K562 (cell line): ENCODE results near the gene TRERF1. TPM values are rescaled to one million over a fixed set of nuclear protein-coding genes. Genes with fewer than 3 reads are reported as not detected.

Experiments used
- EGR1 ChIP-seq: fragments of 450-650 bp; conservative IDR thresholded peaks from 2 replicates; pipeline ENCODE4 v1.6.1; 2017; ENCODE audit warnings: mild to moderate bottlenecking
- GABPB1 ChIP-seq: sonication (generic); formaldehyde crosslinking; IDR thresholded peaks from 2 replicates; pipeline ENCODE4 v1.8.0; 2022; ENCODE audit warnings: mild to moderate bottlenecking, missing genetic modification reagents
- HNRNPK ChIP-seq: fragments of 200-400 bp; formaldehyde crosslinking; IDR thresholded peaks from one replicate; pipeline ENCODE4 v1.6.1; 2018; ENCODE audit warnings: mild to moderate bottlenecking, low read depth, low read length; ENCODE audit not compliant: poor library complexity, severe bottlenecking
- MAZ ChIP-seq, 2 experiments: fragments of 450-650 bp in 1 of 2; sonication (generic) in 1 of 2; formaldehyde crosslinking; IDR thresholded peaks in 1 of 2; conservative IDR thresholded peaks in 1 of 2; 2 replicates each; pipeline versions ENCODE4 v1.4.0 to v1.5.0; 2020; ENCODE audit warnings: mild to moderate bottlenecking in 1 of 2, missing genetic modification reagents in 1 of 2
- MTF1 ChIP-seq: fragments of 250-450 bp; sonication (Bioruptor Pico); IDR thresholded peaks from 2 replicates; pipeline ENCODE4 v1.9.0; 2021; ENCODE audit warnings: moderate library complexity, mild to moderate bottlenecking, inconsistent platforms, borderline replicate concordance
- NR2F6 ChIP-seq: fragments of 450-650 bp; formaldehyde crosslinking; IDR thresholded peaks from 2 replicates; pipeline ENCODE4 v1.4.0; 2020; ENCODE audit warnings: mild to moderate bottlenecking
- PTBP1 ChIP-seq: fragments of 200-400 bp; formaldehyde crosslinking; IDR thresholded peaks from 2 replicates; pipeline ENCODE4 v1.6.1; 2017; ENCODE audit warnings: low read depth, low read length
- SAFB ChIP-seq: fragments of 200-400 bp; formaldehyde crosslinking; IDR thresholded peaks from 2 replicates; pipeline ENCODE4 v1.6.1; 2017; ENCODE audit warnings: low read depth, low read length, borderline replicate concordance
- TAF1 ChIP-seq: IDR thresholded peaks from 2 replicates; pipeline ENCODE4 v1.6.1; 2011; ENCODE audit warnings: mild to moderate bottlenecking, low read length, moderate library complexity; ENCODE audit not compliant: insufficient read depth, control insufficient read depth, severe bottlenecking; ENCODE audit errors: extremely low read depth
- polyA plus RNA-seq, 8 experiments: library from polyadenylated mRNA; depleted of rRNA in 4 of 8; stranded (reverse) in 5 of 8; unstranded in 3 of 8; fragments of >200 nt; fragmentation: Nextera tagmentation in 2 of 8; fragmentation: Illumina TruSeq in 1 of 8; extraction: Ambion mirVana in 2 of 8; extraction: Trizol in 1 of 8; gene quantifications; 2 replicates each; pipeline versions ENCODE4 v1.2.1 to v1.2.3, GENCODE V29; 2011 to 2014; ENCODE audit warnings: inconsistent platforms in 1 of 8, missing spikeins in 1 of 8
- total RNA-seq, 7 experiments: library from RNA; depleted of rRNA in 6 of 7; stranded (reverse); fragments of >200 nt in 6 of 7; fragmentation: Illumina TruSeq in 2 of 7; extraction: Trizol in 2 of 7; gene quantifications; 2 replicates each; pipeline versions ENCODE4 v1.2.1 to v1.2.3, GENCODE V29; 2011 to 2021; ENCODE audit warnings: low replicate concordance in 1 of 7
- TF ChIP-seq, protein P1 (sequence below), 2 experiments: IDR thresholded peaks; 2 replicates each; pipeline ENCODE4 v1.6.1; 2012; ENCODE audit warnings: improper control_type of control experiment in 2 of 2, low read depth in 2 of 2, low read length in 2 of 2, borderline replicate concordance in 1 of 2
- TF ChIP-seq, protein P2 (sequence below): IDR thresholded peaks from 3 replicates; pipeline ENCODE4 v1.6.1; 2011; ENCODE audit warnings: borderline replicate concordance, mild to moderate bottlenecking, moderate library complexity; ENCODE audit not compliant: insufficient read length; ENCODE audit errors: extremely low read depth
- TF ChIP-seq, protein P3 (sequence below): sonication (generic); formaldehyde crosslinking; IDR thresholded peaks from 2 replicates; pipeline ENCODE4 v1.8.0; 2022; ENCODE audit warnings: missing genetic modification reagents, mild to moderate bottlenecking, moderate library complexity, borderline replicate concordance
- TF ChIP-seq, protein P4 (sequence below): fragments of 450-650 bp; IDR thresholded peaks from 2 replicates; pipeline ENCODE4 v1.6.1; 2017; ENCODE audit warnings: mild to moderate bottlenecking, moderate library complexity
- TF ChIP-seq, protein P5 (sequence below): sonication (generic); formaldehyde crosslinking; IDR thresholded peaks from 2 replicates; pipeline ENCODE4 v1.8.0; 2023; ENCODE audit warnings: mild to moderate bottlenecking, missing genetic modification reagents

Gene TRERF1
- total and polyA plus RNA-seq, 9 of the 15 experiments (the other 6 are each of a cell fraction or from before 2014, with no cell fraction given), result 0.04 to 0.20 (median 0.07) TPM; not detected in 3

DNA sequence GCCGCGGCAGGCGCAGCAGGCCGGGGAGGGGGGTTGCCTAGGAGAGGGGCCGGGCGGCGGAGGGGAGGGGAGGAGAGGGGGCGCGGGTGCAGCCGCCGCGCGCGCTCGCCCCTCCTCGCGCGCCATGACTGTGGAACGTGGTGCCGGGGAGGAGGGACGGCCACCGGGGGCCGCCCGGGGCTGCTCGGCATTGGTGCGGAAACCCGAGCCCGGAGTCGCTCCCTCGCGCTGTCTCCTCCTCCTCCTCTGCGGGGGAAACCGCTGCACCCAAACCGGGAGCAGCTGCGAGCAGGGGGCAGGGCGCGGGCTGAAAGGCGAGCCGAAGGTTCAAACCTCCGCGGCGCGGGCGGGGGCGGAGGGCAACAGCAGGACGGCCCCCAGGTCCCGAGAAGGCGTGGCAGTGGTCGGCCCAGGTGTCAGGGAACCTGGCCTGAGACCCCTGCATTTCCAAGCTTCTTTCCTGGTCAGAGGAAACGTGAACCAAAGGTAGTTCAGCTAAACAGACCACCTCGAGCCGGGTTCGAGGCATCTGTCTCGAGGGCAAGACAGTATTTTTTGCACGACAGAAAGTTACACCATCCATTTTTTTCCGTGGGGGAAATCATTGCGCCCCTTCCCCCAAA, 1.4 kb upstream of the TRERF1 start (continued):
- TF ChIP-seq, protein P1, sequence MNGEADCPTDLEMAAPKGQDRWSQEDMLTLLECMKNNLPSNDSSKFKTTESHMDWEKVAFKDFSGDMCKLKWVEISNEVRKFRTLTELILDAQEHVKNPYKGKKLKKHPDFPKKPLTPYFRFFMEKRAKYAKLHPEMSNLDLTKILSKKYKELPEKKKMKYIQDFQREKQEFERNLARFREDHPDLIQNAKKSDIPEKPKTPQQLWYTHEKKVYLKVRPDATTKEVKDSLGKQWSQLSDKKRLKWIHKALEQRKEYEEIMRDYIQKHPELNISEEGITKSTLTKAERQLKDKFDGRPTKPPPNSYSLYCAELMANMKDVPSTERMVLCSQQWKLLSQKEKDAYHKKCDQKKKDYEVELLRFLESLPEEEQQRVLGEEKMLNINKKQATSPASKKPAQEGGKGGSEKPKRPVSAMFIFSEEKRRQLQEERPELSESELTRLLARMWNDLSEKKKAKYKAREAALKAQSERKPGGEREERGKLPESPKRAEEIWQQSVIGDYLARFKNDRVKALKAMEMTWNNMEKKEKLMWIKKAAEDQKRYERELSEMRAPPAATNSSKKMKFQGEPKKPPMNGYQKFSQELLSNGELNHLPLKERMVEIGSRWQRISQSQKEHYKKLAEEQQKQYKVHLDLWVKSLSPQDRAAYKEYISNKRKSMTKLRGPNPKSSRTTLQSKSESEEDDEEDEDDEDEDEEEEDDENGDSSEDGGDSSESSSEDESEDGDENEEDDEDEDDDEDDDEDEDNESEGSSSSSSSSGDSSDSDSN (IDR thresholded peaks at IDR 0.05; ENCODE audit: borderline replicate concordance in 1 of 2, low read depth in 2 of 2, low read length in 2 of 2), result peak; percentile 97 to 100; a peak in 3 of 4 replicates
- TF ChIP-seq, protein P2, sequence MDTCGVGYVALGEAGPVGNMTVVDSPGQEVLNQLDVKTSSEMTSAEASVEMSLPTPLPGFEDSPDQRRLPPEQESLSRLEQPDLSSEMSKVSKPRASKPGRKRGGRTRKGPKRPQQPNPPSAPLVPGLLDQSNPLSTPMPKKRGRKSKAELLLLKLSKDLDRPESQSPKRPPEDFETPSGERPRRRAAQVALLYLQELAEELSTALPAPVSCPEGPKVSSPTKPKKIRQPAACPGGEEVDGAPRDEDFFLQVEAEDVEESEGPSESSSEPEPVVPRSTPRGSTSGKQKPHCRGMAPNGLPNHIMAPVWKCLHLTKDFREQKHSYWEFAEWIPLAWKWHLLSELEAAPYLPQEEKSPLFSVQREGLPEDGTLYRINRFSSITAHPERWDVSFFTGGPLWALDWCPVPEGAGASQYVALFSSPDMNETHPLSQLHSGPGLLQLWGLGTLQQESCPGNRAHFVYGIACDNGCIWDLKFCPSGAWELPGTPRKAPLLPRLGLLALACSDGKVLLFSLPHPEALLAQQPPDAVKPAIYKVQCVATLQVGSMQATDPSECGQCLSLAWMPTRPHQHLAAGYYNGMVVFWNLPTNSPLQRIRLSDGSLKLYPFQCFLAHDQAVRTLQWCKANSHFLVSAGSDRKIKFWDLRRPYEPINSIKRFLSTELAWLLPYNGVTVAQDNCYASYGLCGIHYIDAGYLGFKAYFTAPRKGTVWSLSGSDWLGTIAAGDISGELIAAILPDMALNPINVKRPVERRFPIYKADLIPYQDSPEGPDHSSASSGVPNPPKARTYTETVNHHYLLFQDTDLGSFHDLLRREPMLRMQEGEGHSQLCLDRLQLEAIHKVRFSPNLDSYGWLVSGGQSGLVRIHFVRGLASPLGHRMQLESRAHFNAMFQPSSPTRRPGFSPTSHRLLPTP, result no peak
- TF ChIP-seq PTBP1 (0 out of 2 replicates have a peak, but pooled peaks have one; percentile 16), SAFB (no peak), NR2F6 (CRISPR knock-in tag) (no peak), GABPB1 (CRISPR knock-in tag) (peak; percentile 64; the same call in 1 of the 2 replicates), HNRNPK (peak; percentile 53), EGR1 (peak; percentile 90), MTF1 (no peak), MAZ (CRISPR knock-in tag; conservative IDR thresholded peaks at IDR 0.05 in 1 of 2, IDR thresholded peaks at IDR 0.05 in 1 of 2) (peak; percentile 53 to 66; a peak in 3 of 4 replicates), TAF1 (peak; percentile 17)
- TF ChIP-seq, protein P3, sequence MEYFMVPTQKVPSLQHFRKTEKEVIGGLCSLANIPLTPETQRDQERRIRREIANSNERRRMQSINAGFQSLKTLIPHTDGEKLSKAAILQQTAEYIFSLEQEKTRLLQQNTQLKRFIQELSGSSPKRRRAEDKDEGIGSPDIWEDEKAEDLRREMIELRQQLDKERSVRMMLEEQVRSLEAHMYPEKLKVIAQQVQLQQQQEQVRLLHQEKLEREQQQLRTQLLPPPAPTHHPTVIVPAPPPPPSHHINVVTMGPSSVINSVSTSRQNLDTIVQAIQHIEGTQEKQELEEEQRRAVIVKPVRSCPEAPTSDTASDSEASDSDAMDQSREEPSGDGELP (CRISPR knock-in tag), result peak; percentile 95
- TF ChIP-seq, protein P4, sequence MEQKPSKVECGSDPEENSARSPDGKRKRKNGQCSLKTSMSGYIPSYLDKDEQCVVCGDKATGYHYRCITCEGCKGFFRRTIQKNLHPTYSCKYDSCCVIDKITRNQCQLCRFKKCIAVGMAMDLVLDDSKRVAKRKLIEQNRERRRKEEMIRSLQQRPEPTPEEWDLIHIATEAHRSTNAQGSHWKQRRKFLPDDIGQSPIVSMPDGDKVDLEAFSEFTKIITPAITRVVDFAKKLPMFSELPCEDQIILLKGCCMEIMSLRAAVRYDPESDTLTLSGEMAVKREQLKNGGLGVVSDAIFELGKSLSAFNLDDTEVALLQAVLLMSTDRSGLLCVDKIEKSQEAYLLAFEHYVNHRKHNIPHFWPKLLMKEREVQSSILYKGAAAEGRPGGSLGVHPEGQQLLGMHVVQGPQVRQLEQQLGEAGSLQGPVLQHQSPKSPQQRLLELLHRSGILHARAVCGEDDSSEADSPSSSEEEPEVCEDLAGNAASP, result no peak
- TF ChIP-seq, protein P5, sequence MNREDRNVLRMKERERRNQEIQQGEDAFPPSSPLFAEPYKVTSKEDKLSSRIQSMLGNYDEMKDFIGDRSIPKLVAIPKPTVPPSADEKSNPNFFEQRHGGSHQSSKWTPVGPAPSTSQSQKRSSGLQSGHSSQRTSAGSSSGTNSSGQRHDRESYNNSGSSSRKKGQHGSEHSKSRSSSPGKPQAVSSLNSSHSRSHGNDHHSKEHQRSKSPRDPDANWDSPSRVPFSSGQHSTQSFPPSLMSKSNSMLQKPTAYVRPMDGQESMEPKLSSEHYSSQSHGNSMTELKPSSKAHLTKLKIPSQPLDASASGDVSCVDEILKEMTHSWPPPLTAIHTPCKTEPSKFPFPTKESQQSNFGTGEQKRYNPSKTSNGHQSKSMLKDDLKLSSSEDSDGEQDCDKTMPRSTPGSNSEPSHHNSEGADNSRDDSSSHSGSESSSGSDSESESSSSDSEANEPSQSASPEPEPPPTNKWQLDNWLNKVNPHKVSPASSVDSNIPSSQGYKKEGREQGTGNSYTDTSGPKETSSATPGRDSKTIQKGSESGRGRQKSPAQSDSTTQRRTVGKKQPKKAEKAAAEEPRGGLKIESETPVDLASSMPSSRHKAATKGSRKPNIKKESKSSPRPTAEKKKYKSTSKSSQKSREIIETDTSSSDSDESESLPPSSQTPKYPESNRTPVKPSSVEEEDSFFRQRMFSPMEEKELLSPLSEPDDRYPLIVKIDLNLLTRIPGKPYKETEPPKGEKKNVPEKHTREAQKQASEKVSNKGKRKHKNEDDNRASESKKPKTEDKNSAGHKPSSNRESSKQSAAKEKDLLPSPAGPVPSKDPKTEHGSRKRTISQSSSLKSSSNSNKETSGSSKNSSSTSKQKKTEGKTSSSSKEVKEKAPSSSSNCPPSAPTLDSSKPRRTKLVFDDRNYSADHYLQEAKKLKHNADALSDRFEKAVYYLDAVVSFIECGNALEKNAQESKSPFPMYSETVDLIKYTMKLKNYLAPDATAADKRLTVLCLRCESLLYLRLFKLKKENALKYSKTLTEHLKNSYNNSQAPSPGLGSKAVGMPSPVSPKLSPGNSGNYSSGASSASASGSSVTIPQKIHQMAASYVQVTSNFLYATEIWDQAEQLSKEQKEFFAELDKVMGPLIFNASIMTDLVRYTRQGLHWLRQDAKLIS (CRISPR knock-in tag), result 0 out of 2 replicates have a peak, but pooled peaks have one; percentile 42
